ENCODE results near the gene LRP2BP.

Gene LRP2BP

DNA sequence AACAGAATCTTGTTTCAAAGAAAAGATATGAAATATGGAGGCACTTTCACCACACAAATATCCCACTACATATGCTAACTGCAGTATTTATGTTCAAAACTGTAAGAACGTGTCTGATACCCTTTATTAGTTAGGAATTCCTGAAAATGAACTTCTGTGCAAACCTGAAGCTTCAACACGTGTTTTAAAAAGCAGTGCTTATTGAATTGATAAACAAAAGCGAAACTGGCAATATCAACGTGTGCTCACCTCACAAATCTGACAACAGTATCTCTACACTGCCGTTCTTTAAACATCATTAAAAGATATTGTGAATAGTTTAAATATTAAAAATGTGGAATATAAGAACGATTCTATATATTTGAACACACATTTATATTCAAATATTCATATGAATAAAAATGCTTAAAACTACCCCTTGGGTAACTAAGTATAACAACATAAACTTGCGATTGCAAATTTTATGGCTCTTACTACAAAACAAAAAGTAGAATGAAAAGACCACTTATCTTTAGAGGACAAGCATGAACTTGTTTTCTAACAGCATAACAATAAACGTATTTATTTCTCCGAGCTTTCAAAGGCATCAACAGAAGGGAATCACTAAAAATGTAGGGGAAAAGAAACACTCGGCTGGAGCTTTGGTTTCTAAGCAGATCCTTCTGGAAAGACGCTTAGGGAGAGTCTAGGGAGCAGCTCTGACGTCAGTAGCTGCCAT lies at the start of gene LRP2BP:
LRP2BP (minus strand) TSS at position 687 of the 718 bp plus-strand sequence. CDS start 17,738 bp downstream, outside the sequence.
- peak; percentile 64 for FAIRE-seq
- no peak for DNase-seq (ENCODE audit: insufficient read length, low spot score)
- TF ChIP-seq POLR2A (IDR thresholded peaks at IDR 0.05; ENCODE audit: low read depth, low read length) = no peak

DNA sequence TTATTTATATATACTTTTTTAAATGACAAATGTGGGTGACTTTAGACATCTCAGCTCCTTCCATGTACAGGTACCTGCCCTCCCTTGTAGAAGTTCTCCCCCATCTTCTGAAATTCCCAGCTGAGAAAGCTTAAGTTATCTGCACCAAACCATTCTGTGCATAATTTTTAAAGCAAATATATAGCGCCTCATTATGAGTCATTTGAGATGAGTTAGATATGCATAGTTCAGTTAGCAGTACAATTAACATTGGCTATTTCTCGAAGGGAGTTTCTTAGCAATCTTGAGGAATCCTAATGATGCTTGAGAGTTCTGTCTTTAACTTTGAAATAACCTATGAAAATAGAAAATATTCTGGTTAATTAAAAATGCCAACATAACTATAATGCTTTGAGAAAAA lies 49.5 kb upstream of the LRP2BP start:
- DNase-seq (ENCODE audit: insufficient read length, low spot score) = no peak
- no peak for TF ChIP-seq POLR2A (IDR thresholded peaks at IDR 0.05; ENCODE audit: low read depth, low read length)
- FAIRE-seq = no peak

DNA sequence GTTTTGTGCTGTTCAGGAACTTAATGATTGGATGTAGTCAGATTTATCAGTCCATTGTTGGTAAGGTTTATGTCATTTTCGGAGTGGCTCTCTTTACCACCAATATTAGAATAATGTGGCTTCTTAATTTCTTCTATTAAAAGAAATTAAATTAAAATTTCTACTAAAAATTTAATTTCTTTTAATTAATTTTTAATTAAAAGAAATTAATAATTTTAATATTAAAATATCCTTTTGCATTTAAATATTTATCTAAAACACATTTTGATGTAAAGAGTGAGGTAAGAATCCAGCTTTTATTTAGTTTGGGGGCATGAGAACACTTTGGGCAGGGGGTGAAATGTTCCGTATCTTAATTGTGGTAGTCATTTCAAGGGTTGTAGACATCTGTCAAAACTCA lies 45.8 kb upstream of the LRP2BP start:
- DNase-seq (ENCODE audit: insufficient read length, low spot score) = no peak
- no peak for FAIRE-seq
- TF ChIP-seq POLR2A (IDR thresholded peaks at IDR 0.05; ENCODE audit: low read depth, low read length) = no peak

DNA sequence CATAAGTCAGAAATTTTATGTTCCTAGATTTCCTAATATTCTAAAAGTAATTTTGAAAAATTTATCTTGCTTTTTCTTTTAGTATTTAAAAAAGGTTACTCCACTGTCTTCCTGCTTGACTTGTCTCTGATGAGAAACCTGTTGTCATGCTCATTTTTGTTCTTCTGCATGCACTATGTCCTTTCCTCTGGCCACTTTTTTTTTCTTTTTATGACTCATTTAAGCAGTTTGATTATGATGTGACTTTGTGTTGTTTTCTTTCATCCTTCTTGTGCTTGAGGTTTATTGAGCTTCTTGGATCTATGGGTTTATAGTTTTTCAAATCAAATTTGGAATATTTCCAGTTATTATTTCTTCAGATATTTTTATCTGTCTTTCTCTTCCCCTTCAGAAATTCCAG lies 42.1 kb upstream of the LRP2BP start:
- FAIRE-seq (no peak), DNase-seq (ENCODE audit: insufficient read length, low spot score) (no peak)
- no peak for TF ChIP-seq POLR2A (IDR thresholded peaks at IDR 0.05; ENCODE audit: low read depth, low read length)

DNA sequence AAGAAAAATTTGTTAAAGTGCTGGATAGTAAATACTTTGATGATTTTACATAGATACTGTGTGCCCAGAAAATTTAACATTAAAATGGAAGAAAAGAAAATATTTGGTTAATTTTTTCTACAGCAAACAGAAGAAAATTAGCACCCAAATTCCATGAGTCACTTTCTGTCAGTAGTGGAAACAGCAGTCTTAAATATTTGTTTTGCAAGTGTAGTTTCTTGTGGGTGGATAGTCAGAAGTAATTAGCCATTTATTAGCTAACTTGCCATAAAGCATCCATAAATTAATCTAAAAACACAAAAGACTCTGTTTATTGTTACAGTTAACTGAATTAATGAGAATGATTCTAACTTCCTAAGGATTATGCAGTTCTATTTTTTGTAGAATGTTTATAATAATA lies 39.7 kb upstream of the LRP2BP start:
- no peak for TF ChIP-seq POLR2A (IDR thresholded peaks at IDR 0.05; ENCODE audit: low read depth, low read length)
- DNase-seq (ENCODE audit: insufficient read length, low spot score) = no peak
- FAIRE-seq = no peak

DNA sequence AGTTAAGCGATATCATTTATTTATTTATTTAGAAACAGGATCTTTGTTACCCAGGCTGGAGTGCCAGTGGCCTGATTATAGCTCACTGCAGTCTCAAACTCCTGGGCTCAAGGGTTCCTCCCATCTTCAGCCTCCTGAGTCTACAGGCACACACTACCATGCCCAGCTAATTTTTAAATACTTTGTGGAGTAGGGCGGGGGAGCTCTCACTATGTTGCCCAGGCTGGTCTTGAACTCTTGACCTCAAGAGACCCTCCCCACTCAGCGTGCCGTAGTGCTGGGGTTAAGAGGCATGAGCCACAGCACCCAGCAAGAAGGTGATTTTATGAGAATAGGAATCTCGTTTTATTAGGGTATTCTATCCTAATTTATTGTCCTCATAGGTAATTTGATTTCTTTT lies 33.9 kb upstream of the LRP2BP start:
- no peak for TF ChIP-seq POLR2A (IDR thresholded peaks at IDR 0.05; ENCODE audit: low read depth, low read length)
- DNase-seq (ENCODE audit: insufficient read length, low spot score) (no peak), FAIRE-seq (no peak)

DNA sequence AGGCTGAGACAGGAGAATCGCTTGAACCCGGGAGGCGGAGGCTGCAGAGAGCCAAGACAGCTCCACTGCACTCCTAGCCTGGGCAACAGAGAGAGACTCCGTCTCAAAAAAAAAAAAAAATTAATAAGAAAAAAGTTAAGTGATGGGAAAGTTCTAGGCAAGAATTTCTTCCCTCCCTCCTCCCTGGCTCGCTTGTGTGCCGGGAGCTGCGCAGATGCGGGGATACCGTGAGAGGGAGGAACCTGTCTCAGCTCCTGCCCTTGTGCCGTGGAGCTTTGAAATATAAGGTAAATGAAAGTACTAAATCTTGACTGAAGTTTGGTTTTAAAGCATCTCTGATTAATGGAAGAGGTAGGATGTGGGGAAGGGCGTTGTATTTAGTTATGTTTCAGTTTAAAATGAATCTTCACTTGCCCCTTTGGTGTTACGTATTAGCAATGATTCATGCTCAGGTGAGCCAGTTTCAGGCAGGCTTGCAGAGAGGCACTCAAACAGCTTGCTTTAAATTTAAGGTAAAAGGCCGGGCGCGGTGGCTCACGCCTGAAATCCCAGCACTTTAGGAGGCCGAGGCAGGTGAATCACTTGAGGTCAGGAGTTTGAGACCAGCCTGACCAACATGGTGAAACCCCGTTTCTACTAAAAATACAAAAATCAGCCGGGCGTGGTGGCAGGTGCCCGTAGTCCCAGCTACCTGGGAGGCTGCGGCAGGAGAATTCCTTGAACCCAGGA lies 31.4 kb upstream of the LRP2BP start:
- FAIRE-seq (no peak), DNase-seq (ENCODE audit: insufficient read length, low spot score) (no peak)
- no peak for TF ChIP-seq POLR2A (IDR thresholded peaks at IDR 0.05; ENCODE audit: low read depth, low read length)

DNA sequence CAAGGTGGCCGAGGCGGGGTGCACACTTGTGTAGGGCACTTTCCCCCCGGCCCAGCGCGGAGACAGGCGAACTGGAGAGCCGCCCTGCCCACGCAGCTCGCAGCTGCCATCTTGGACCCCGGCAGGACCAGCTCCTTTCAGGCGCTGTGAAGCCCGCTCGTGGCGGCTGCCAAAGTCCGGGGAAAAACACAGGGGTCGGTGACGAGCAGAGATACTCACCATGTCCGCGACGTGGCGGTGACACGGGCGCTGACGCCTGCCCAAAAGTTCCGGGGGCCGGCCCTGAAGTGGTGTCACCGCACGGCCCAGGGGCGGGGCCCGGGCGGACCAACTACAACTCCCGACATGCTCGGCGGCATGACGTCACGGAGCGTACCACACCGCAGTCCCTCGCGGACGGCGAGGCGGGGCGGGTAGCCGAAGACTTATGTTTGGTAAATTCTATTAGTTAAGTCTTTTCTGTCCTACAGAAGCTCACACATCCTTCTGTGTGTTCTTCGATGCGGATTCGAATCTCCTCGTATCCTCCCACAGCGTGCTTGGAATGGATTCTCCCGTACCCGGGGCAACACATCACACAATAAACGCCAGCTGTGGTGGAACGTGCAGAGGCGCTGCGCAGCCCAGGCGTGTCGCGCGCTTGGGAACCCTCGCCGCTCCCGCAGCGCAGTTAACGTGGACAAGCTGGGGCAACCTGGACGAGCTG lies 30.1 kb upstream of the LRP2BP start, which contains the start of gene UFSP2:
UFSP2 (minus strand) TSS at position 318 of the 706 bp plus-strand sequence; CDS start at position 222, 96 bp downstream.
- TF ChIP-seq POLR2A (IDR thresholded peaks at IDR 0.05; ENCODE audit: low read depth, low read length) = peak; percentile 56
- DNase-seq (ENCODE audit: insufficient read length, low spot score) = peak; percentile 71
- no peak for FAIRE-seq

DNA sequence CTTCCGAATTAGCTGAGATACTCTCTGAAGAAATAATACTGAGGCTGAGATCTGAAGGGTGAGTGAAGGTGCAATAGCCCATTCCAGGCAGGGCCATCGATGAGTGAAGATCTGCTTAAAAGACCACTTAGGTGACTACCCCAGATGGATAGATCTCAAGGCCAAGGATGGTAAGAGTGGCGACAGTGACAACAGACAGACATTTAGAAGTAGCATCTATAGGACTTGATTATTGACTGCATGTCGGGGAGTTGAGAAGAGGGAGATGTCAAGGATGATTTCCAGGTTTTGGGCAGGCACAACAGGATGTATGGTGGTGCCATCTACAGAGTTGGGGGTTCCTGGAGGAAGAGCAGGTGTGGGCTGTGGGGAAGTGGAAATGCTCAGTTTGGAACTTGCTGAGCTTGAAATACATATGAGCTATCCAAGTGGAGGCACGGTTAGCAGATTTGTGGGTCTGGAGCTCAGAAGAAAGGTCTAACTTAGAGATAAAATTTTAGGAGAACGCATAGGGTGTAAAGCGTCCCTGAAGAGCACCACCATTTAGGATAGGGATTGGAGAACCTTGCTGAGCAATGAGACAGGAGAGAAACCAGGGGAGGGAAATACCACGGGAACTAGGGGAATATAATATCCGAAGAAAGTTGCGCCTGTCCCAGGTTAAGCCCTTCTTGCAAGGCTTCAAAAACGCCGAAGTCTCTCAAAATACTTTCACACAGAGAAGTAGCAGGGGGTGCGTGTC lies 29.4 kb upstream of the LRP2BP start:
- DNase-seq (ENCODE audit: insufficient read length, low spot score) = peak; percentile 5
- FAIRE-seq = no peak
- TF ChIP-seq POLR2A (IDR thresholded peaks at IDR 0.05; ENCODE audit: low read depth, low read length) = no peak

DNA sequence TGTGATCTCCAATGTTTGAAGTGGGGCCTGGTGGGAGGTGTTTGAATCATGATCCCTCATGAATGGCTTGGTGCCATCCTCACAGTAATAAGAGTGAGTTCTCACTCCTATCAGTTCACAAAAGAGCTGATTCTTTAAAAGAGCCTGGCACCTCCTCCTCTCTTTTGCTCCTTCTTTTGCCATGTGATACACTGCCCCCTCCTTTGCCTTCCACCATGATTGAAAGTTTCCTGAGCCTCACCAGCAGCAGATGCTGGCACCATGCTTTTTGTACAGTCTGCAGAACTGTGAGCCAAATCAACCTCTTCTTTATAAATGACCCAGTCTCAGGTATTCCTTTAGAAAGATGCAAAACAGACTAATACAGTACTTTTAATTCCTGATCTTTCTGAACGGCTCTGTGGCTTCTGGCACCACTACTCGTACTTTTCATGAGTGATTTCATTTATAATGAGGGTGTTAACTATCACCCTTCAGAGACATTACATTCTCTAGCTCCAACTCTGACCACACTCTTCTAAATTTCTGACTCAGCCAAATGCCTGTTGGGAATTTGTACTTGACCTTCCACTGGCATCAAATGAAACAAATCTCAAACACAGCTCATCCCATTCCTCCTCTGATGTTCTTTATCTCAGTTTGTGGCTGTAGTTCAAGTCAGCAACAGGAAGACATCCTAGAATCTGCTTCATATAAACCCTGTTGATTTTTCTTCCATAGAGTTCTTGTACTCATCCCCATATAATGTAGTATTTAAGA lies 25.8 kb upstream of the LRP2BP start:
- no peak for TF ChIP-seq POLR2A (IDR thresholded peaks at IDR 0.05; ENCODE audit: low read depth, low read length)
- DNase-seq (ENCODE audit: insufficient read length, low spot score) = no peak
- no peak for FAIRE-seq

DNA sequence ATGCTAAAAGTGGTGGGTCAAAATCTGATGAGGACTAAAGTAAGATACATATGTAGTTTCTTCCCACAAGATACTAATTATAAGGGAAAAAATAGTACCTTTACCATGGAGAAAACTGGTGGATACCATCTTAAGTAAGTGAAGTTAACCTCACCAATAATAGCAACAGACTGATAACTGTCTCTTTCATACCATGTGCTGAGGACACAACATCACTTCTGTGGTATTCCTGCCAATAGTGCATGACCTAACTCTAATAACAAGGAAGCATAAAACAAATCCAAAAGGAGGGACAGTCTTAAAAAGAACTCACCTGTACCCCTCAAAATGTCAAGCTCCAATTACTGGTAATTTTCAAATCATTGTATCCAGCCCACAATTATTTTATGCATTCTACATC lies 21.2 kb upstream of the LRP2BP start:
- no peak for TF ChIP-seq POLR2A (IDR thresholded peaks at IDR 0.05; ENCODE audit: low read depth, low read length)
- no peak for FAIRE-seq
- DNase-seq (ENCODE audit: insufficient read length, low spot score) = no peak

DNA sequence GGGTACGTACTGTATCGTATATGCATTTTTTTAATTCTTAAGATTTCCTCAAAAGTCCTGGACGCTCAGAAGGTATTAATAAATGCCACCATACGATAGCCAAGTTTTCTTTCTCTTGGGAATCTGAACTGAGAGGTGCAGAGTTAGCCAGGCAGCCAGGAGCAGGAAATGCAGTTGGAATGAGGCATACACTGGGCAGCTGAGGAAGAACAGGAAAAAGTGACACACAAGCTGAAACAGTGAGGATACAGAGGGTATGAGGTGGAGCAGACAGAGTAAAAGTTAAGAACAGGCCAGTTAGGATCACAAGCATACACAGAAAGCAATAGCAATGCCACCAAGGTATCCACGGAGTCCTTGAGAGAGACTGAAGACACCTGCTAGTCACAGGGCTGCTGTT lies 16.7 kb upstream of the LRP2BP start:
- FAIRE-seq (no peak), DNase-seq (ENCODE audit: insufficient read length, low spot score) (no peak)
- no peak for TF ChIP-seq POLR2A (IDR thresholded peaks at IDR 0.05; ENCODE audit: low read depth, low read length)

DNA sequence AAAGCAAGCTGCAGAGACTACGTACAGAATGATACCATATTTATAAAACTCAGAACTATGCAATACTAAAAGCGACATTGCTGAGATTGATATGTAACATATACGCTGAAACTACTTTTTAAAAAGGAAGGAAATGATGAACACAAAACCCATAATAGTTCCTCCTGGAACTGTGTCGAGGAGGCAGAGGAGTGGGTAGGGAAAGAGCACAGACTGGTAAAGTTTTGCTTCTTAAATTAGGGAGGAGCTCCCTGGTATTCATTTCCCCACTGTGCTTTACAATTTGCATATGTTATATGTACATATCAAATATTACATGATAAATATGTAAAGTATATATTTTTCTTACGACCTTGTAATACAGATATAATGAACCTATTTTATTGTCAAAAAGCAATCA lies 16.1 kb upstream of the LRP2BP start:
- DNase-seq (ENCODE audit: insufficient read length, low spot score) (no peak), FAIRE-seq (no peak)
- TF ChIP-seq POLR2A (IDR thresholded peaks at IDR 0.05; ENCODE audit: low read depth, low read length) = no peak
